Cardiac fibroblast (primary cell): ENCODE results near the gene UBR3.
A peak's percentile ranks its signal among the peaks of the same experiment; 100 is the strongest.

ENCODE experiments used
- DNase-seq, 2 donors: peaks; one replicate each; pipeline versions ENCODE4 v3.0.0 to v3.0.0-alpha.2; 2010; ENCODE audit warnings: low read depth in 2 of 2
- H3K4me3 ChIP-seq, 2 donors: replicated peaks in 1 of 2; 1 replicate in 1 of 2; 2 replicates in 1 of 2; pipeline ENCODE4 v1.5.1; 2011; ENCODE audit warnings: low read depth in 2 of 2, low read length in 2 of 2, mild to moderate bottlenecking in 2 of 2, moderate library complexity in 1 of 2
- TF ChIP-seq, protein P1 (sequence below): IDR thresholded peaks from one replicate; pipeline ENCODE4 v1.5.1; 2011; ENCODE audit warnings: low read depth, mild to moderate bottlenecking, low read length, inconsistent platforms

Gene UBR3

DNA sequence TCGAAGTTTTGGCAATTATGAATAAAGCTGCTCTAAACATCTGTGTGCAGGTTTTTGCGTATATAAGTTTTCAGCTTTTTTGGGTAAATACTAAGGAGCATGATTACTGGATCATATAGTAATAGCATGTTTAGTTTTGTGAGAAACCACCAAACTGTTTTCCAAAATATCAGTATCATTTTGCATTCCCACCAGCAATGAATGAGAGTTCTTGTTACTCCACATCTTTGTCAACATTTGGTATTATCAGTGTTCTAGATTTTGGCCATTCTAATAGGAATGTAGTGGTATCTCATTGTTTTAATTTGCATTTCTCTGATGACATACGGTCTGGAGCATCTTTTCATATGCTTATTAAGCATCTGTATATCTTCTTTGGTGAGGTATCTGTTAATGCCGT is 207.3 kb downstream of the UBR3 start:
- TF ChIP-seq, protein P1, sequence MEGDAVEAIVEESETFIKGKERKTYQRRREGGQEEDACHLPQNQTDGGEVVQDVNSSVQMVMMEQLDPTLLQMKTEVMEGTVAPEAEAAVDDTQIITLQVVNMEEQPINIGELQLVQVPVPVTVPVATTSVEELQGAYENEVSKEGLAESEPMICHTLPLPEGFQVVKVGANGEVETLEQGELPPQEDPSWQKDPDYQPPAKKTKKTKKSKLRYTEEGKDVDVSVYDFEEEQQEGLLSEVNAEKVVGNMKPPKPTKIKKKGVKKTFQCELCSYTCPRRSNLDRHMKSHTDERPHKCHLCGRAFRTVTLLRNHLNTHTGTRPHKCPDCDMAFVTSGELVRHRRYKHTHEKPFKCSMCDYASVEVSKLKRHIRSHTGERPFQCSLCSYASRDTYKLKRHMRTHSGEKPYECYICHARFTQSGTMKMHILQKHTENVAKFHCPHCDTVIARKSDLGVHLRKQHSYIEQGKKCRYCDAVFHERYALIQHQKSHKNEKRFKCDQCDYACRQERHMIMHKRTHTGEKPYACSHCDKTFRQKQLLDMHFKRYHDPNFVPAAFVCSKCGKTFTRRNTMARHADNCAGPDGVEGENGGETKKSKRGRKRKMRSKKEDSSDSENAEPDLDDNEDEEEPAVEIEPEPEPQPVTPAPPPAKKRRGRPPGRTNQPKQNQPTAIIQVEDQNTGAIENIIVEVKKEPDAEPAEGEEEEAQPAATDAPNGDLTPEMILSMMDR, result no peak
- no peak overlapping the region for H3K4me3 ChIP-seq
- no peak for DNase-seq

GRCh38 chr2:170038734-170039133 is 211.5 kb downstream of the UBR3 start:
- no peak for DNase-seq

DNA sequence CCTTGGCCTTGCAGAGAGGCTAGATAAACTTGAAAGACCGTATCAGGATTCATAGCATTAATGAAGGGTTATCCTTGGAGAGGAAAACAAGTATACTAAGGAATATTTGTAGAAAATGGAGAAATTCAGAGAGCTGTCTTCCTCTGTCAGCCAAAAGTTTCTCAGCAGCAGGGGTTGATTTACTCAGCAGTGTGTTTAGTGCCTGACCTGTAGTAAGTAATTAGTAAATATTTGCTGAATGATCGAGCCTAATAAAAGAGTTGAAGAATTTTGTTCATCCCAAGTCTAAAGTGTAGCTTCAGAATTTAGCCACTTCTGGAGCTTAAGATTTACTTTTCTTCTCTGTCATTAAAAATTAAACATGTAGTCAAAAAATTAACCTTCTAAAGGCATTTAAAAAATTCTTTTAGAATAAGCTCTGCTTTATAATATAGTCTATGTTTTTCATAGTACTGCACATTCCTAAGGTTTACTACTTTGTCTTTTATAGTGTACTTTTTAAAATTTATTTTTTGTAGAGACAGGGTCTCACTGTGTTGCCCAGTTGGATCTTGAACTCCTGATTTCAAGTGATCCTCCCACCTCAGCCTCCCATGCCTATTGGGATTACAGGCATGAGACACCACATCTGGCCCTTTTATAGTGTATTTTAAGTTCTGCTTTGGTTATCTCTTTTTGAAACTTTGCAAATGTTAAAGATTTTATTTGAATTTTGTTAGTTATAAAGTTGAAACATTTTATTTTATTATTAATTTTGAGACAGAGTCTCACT is 212.3 kb downstream of the UBR3 start:
- TF ChIP-seq, protein P1, result no peak
- H3K4me3 ChIP-seq, result no peak overlapping the region
- DNase-seq, result no peak

More at GRCh38 chr2:170038734-170039133, 211.5 kb downstream of the UBR3 start:
- TF ChIP-seq, protein P1, result no peak
- H3K4me3 ChIP-seq, result no peak overlapping the region

DNA sequence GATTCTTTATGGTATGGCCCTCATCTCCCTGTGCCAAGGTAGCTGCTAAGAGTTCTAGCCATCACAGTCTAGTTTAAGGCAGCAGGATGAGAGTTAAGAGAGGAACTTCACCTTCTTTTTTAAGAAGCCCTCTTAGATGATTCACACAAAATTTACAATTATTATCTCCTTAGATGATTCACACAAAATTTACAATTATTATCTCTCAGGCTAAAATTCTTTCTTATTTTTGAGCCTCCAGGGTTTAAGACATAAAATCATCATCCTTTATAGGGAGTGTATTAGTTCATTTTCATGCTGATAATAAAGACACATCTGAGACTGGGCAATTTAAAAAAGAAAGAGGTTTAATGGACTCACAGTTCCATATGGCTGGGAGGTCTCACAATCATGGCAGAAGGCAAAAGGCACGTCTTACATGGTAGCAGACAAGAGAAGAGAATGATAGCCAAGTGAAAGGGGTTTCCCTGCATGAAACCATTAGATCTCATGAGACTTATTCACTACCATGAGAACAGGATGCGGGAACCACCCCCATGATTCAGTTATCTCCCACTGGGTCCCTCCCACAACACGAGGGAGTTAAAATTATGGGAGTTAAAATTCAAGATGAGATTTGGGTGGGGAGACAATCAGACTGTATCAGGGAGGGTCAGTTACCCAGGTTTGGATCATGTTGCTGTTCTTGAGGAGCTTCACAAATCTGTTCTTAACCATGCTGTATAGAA is 217.7 kb downstream of the UBR3 start:
- DNase-seq, result peak in 1 of 2 donors; percentile 7
- H3K4me3 ChIP-seq, result no peak overlapping the region
- TF ChIP-seq, protein P1, result no peak

- TF ChIP-seq, protein P1, result no peak
- H3K4me3 ChIP-seq, result no peak overlapping the region
- DNase-seq, result no peak
Observed at GRCh38 chr2:170047331-170048065, 220.2 kb downstream of the UBR3 start.

DNA sequence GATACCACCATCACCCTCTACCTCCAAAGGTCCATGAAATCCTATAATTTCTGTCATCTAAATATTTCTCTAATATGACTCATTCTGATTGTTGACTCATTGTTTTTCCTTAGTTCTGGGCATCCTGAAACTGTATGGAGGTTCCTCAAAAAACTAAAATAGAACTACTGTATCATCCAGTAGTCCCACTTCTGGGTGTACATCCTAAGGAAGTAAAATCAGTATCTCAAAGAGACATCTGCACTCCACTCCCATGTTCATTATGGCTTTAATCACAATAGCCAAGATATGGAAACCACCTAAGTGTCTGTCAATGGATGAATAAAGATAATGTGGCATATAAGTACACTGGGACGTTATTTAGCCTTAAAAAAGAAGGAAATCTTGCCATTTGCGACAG is 224.9 kb downstream of the UBR3 start:
- DNase-seq, result peak; percentile 6 to 35
- H3K4me3 ChIP-seq, result no peak overlapping the region
- TF ChIP-seq, protein P1, result no peak
